GM12875 (cell line): ENCODE results near the gene NAIF1.

Source experiments
- H3K4me3 ChIP-seq: one replicate; pipeline ENCODE4 v1.5.1; 2011; ENCODE audit warnings: low read depth, low read length, control low read depth
- TF ChIP-seq, protein P1 (sequence below): IDR thresholded peaks from 2 replicates; pipeline ENCODE4 v1.5.1; 2011; ENCODE audit warnings: low read depth, mild to moderate bottlenecking, control low read depth, inconsistent platforms, low read length, moderate library complexity, borderline replicate concordance; ENCODE audit not compliant: insufficient read depth

Gene NAIF1

DNA sequence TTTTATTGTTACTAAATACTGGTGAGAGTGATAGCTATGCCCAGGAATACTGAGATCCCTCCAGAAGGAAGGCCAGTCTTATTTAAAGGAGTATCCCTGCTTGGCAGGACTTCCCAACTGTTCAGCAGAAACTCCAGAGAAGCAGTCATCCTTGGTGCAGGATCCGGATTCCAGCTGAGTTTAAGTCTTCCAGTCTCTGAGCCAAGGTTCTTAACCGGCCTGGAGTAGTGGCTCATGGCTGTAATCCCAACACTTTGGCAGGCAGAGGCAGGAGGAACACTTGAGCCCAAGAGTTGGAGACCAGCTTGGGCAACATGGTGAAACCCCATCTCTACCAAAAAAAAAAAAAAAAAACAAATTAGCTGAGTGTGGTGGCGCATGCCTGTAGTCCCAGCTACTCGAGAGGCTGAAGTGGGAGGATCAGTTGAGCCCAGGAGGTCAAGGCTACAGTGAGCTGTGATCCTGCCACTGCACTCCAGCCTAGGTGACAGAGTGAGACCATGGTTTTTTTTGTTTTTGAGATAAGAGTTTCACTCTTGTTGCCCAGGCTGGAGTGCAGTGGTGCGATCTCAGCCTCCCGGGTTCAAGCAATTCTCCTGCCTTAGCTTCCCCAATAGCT is 7.6 kb downstream of the NAIF1 start:
- TF ChIP-seq, protein P1, sequence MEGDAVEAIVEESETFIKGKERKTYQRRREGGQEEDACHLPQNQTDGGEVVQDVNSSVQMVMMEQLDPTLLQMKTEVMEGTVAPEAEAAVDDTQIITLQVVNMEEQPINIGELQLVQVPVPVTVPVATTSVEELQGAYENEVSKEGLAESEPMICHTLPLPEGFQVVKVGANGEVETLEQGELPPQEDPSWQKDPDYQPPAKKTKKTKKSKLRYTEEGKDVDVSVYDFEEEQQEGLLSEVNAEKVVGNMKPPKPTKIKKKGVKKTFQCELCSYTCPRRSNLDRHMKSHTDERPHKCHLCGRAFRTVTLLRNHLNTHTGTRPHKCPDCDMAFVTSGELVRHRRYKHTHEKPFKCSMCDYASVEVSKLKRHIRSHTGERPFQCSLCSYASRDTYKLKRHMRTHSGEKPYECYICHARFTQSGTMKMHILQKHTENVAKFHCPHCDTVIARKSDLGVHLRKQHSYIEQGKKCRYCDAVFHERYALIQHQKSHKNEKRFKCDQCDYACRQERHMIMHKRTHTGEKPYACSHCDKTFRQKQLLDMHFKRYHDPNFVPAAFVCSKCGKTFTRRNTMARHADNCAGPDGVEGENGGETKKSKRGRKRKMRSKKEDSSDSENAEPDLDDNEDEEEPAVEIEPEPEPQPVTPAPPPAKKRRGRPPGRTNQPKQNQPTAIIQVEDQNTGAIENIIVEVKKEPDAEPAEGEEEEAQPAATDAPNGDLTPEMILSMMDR = no peak

GRCh38 chr9:128057724-128058409 is 9.3 kb downstream of the NAIF1 start:
- H3K4me3 ChIP-seq = no peak overlapping the region
- TF ChIP-seq, protein P1 = no peak

More for the DNA sequence above, 7.6 kb downstream of the NAIF1 start:
- H3K4me3 ChIP-seq = no peak overlapping the region

- no peak overlapping the region for H3K4me3 ChIP-seq
- TF ChIP-seq, protein P1 = no peak
Observed at GRCh38 chr9:128056887-128057723, 10.0 kb downstream of the NAIF1 start.

DNA sequence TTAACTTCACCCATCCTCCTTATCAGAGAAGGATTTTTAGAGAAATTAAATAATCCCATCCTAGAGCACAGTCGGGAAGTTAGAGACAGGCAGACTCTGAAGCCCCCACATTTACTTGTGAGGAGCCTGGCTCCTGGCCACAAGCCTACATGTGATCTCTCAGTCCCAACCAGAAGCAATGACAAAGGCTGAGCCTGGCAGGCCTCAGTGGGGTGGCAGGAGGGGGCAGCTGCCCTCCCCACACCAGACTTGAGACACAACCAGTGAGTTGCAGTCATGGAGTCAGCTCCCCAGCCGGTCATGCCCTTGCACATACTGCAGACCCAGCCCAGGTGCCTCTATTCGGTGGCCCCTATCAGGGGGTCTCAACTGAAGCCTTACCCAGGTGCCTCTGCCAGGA is 11.0 kb downstream of the NAIF1 start:
- no peak overlapping the region for H3K4me3 ChIP-seq

GRCh38 chr9:128055344-128056040 is 11.6 kb downstream of the NAIF1 start:
- H3K4me3 ChIP-seq = no peak overlapping the region
- TF ChIP-seq, protein P1 = no peak

More for the DNA sequence above, 11.0 kb downstream of the NAIF1 start:
- TF ChIP-seq, protein P1 = no peak

GRCh38 chr9:128054087-128054486 is 13.0 kb downstream of the NAIF1 start:
- TF ChIP-seq, protein P1 = no peak
- H3K4me3 ChIP-seq = no peak overlapping the region
